Fibroblast of lung (primary cell): Measurements from ENCODE around the gene AGAP1. TPM values are rescaled to one million over a fixed set of nuclear protein-coding genes. Genes with fewer than 3 reads are reported as not detected.

ENCODE experiments used
- DNase-seq, 2 donors: peaks; one replicate each; pipeline versions ENCODE4 v3.0.0 to v3.0.0-alpha.2; 2010; ENCODE audit warnings: low read depth in 2 of 2
- H2AFZ ChIP-seq: 2 replicates; pipeline ENCODE4 v1.5.1; 2012; ENCODE audit warnings: low read length, control low read depth, inconsistent platforms
- H3K27ac ChIP-seq: 2 replicates; pipeline ENCODE4 v1.5.1; 2011; ENCODE audit warnings: low read length, control low read depth; ENCODE audit not compliant: insufficient read depth
- H3K27me3 ChIP-seq: 2 replicates; pipeline ENCODE4 v1.5.1; 2011; ENCODE audit warnings: mild to moderate bottlenecking, low read length; ENCODE audit not compliant: control insufficient read depth, insufficient read depth
- H3K36me3 ChIP-seq: 2 replicates; pipeline ENCODE4 v1.5.1; 2011; ENCODE audit warnings: low read length; ENCODE audit not compliant: control insufficient read depth, insufficient read depth
- H3K4me1 ChIP-seq: 2 replicates; pipeline ENCODE4 v1.5.1; 2011; ENCODE audit warnings: low read length; ENCODE audit not compliant: control insufficient read depth, insufficient read depth; ENCODE audit errors: extremely low read depth
- H3K4me2 ChIP-seq: 2 replicates; pipeline ENCODE4 v1.5.1; 2011; ENCODE audit warnings: low read length, control low read depth; ENCODE audit not compliant: insufficient read depth; ENCODE audit errors: extremely low read depth
- H3K4me3 ChIP-seq, 4 experiments: fragments of 200-600 bp in 1 of 4; sonication (generic) in 1 of 4; replicated peaks in 1 of 4; 2 replicates each; pipeline ENCODE4 v1.5.1; 2011 to 2016; ENCODE audit warnings: low read length in 4 of 4, low read depth in 3 of 4, mild to moderate bottlenecking in 3 of 4, control low read depth in 2 of 4, inconsistent platforms in 1 of 4, mixed read lengths in 1 of 4; ENCODE audit not compliant: insufficient read depth in 1 of 4; ENCODE audit errors: control extremely low read depth in 1 of 4
- H3K79me2 ChIP-seq: 2 replicates; pipeline ENCODE4 v1.5.1; 2012; ENCODE audit warnings: mild to moderate bottlenecking, low read length, inconsistent platforms; ENCODE audit not compliant: control insufficient read depth, insufficient read depth
- H3K9ac ChIP-seq: 2 replicates; pipeline ENCODE4 v1.5.1; 2011; ENCODE audit warnings: mild to moderate bottlenecking, low read length, control low read depth; ENCODE audit not compliant: insufficient read depth
- H3K9me3 ChIP-seq: 2 replicates; pipeline ENCODE4 v1.5.1; 2012; ENCODE audit warnings: low read depth, low read length; ENCODE audit not compliant: control insufficient read depth, insufficient read depth
- H4K20me1 ChIP-seq: 2 replicates; pipeline ENCODE4 v1.5.1; 2011; ENCODE audit warnings: low read length; ENCODE audit not compliant: control insufficient read depth, insufficient read depth; ENCODE audit errors: extremely low read depth
- CTCF ChIP-seq, 2 donors: IDR thresholded peaks in 1 of 2; conservative IDR thresholded peaks in 1 of 2; 1 replicate in 1 of 2; 2 replicates in 1 of 2; pipeline ENCODE4 v1.5.1; 2011 to 2012; ENCODE audit warnings: low read length in 2 of 2, control low read depth in 1 of 2, inconsistent platforms in 1 of 2, low read depth in 1 of 2, mild to moderate bottlenecking in 1 of 2
- EZH2 ChIP-seq: IDR thresholded peaks from 2 replicates; pipeline ENCODE4 v1.5.1; 2012; ENCODE audit warnings: low read length, control low read depth, mild to moderate bottlenecking; ENCODE audit errors: missing control alignments
- polyA plus RNA-seq, 2 donors: library from polyadenylated mRNA; depleted of rRNA in 1 of 2; stranded (reverse) in 1 of 2; unstranded in 1 of 2; fragments of >200 nt; gene quantifications; 2 replicates each; pipeline ENCODE4 v1.2.1, GENCODE V29; 2011 to 2012; ENCODE audit warnings: missing spikeins in 1 of 2
- total RNA-seq: library from RNA; depleted of rRNA; stranded (reverse); fragments of >200 nt; gene quantifications from 2 replicates; pipeline ENCODE4 v1.2.1, GENCODE V29; 2014

The AGAP1 gene
- total and polyA plus RNA-seq, 2 donors (not counting 1 experiment from before 2014, with no cell fraction given): 10.6 to 14.0 TPM

- Histone ChIP-seq H3K9ac (no peak overlapping the region), H3K9me3 (no peaks in the 10 kb centered on the region), H3K36me3 (no peaks in the 10 kb centered on the region), H3K27me3 (no peaks in the 10 kb centered on the region), H3K4me2 (no peak overlapping the region), H3K4me3 (no peak overlapping the region), H2AFZ (no peak overlapping the region), H3K27ac (no peak overlapping the region), H3K79me2 (no peaks in the 10 kb centered on the region), H3K4me1 (no peaks in the 10 kb centered on the region), H4K20me1 (no peaks in the 10 kb centered on the region)
- TF ChIP-seq EZH2 (no peak), CTCF (conservative IDR thresholded peaks at IDR 0.05 in 1 of 2, IDR thresholded peaks at IDR 0.05 in 1 of 2; ENCODE audit: low read depth in 1 of 2, low read length in 2 of 2) (no peak)
- DNase-seq: no peak
Measured at GRCh38 chr2:235966932-235967757, 473.3 kb downstream of the AGAP1 start.

GRCh38 chr2:235968155-235968554, 474.3 kb downstream of the AGAP1 start:
- H3K27ac ChIP-seq: no peak overlapping the region
- H2AFZ ChIP-seq: no peak overlapping the region
- TF ChIP-seq EZH2 (no peak), CTCF (conservative IDR thresholded peaks at IDR 0.05 in 1 of 2, IDR thresholded peaks at IDR 0.05 in 1 of 2; ENCODE audit: low read depth in 1 of 2, low read length in 2 of 2) (no peak)
- no peak overlapping the region for H3K4me3 ChIP-seq
- no peaks in the 10 kb centered on the region for H4K20me1 ChIP-seq
- DNase-seq: no peak
- H3K9me3 ChIP-seq: no peaks in the 10 kb centered on the region
- no peaks in the 10 kb centered on the region for H3K36me3 ChIP-seq
- H3K27me3 ChIP-seq: no peaks in the 10 kb centered on the region
- no peak overlapping the region for H3K4me2 ChIP-seq
- H3K4me1 ChIP-seq: no peaks in the 10 kb centered on the region
- H3K9ac ChIP-seq: no peak overlapping the region
- H3K79me2 ChIP-seq: no peaks in the 10 kb centered on the region

DNA sequence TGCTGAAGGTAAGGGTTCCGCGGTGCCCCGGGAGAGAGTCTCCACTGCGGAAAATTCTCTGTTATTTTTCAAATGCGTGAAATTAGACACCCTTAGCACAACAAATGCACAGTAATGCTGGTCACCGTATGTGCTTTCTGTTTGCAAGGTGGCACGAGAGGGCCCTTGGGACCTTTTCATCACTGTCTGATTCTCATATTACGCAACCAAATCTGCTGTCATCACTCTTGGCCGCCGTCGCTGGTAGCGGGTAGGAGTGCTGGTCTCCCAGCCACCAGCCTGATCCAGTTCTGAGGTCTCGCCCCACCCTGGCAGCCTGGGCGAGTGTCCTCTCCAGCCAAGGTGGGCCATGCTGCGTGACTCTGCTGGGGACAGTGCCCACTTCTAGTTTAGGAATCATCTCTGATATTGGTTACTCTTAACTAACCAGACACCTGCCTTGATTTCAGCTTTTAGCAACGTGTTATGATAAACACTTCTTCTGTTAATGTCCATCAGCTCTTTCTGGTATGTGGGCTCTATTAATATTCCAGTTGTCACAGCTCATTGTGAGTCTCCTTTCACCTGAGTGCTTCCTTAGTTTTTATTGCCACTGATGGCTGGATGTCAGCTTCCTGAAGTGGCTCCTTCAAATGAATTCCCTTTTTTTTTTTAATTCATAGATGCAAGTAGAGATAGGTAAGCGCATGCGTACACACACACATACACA, 474.9 kb downstream of the AGAP1 start:
- no peak for TF ChIP-seq CTCF (conservative IDR thresholded peaks at IDR 0.05 in 1 of 2, IDR thresholded peaks at IDR 0.05 in 1 of 2; ENCODE audit: low read depth in 1 of 2, low read length in 2 of 2)
- no peak for TF ChIP-seq EZH2

More for the DNA sequence above, 474.9 kb downstream of the AGAP1 start:
- Histone ChIP-seq H3K4me3 (no peak overlapping the region), H3K9me3 (no peaks in the 10 kb centered on the region), H3K27me3 (no peaks in the 10 kb centered on the region), H4K20me1 (no peaks in the 10 kb centered on the region), H3K27ac (no peak overlapping the region), H3K79me2 (no peaks in the 10 kb centered on the region), H3K4me2 (no peak overlapping the region), H2AFZ (no peak overlapping the region), H3K36me3 (no peaks in the 10 kb centered on the region), H3K9ac (no peak overlapping the region), H3K4me1 (no peaks in the 10 kb centered on the region)
- DNase-seq: no peak
